Gastroesophageal sphincter (tissue), 3 donors: ENCODE data around the gene ARID1B.

ENCODE experiments used
- CTCF ChIP-seq, 4 experiments: fragments of 200-600 bp in 2 of 4; fragments of 450-650 bp in 2 of 4; sonication (generic) in 1 of 4; IDR thresholded peaks; one replicate each; pipeline ENCODE4 v1.5.1; 2017 to 2019; ENCODE audit warnings: antibody characterized with exemption in 4 of 4, mild to moderate bottlenecking in 2 of 4, moderate library complexity in 2 of 4
- POLR2A ChIP-seq, 2 donors: fragments of 450-650 bp; IDR thresholded peaks; one replicate each; pipeline ENCODE4 v1.6.1; 2017; ENCODE audit warnings: antibody characterized with exemption in 2 of 2, mild to moderate bottlenecking in 2 of 2, moderate library complexity in 1 of 2

GRCh38 chr6:156879591-156879990 lies 102.4 kb downstream of the ARID1B start:
- TF ChIP-seq CTCF (IDR thresholded peaks at IDR 0.05) (no peak), POLR2A (IDR thresholded peaks at IDR 0.05) (no peak)
